Hepatocyte (in vitro differentiated cells): ENCODE data around the gene MAD2L1. TPM values are rescaled to one million over a fixed set of nuclear protein-coding genes. Genes with fewer than 3 reads are reported as not detected.
A peak's percentile ranks its signal among the peaks of the same experiment; 100 is the strongest.

Source experiments
- DNase-seq: peaks from one replicate; pipeline ENCODE4 v3.0.0-alpha.2; 2016; ENCODE audit warnings: low spot score
- H2AFZ ChIP-seq: fragments of 200-600 bp; sonication (generic); 2 replicates; pipeline ENCODE4 v1.6.0; 2016; ENCODE audit warnings: antibody characterized with exemption, mild to moderate bottlenecking
- H3K27ac ChIP-seq: fragments of 200-600 bp; sonication (generic); 2 replicates; pipeline ENCODE4 v1.5.1; 2016; ENCODE audit warnings: mild to moderate bottlenecking
- H3K27me3 ChIP-seq: fragments of 200-600 bp; sonication (generic); 2 replicates; pipeline ENCODE4 v1.6.1; 2016
- H3K36me3 ChIP-seq: fragments of 200-600 bp; sonication (generic); replicated peaks from 2 replicates; pipeline ENCODE4 v1.5.1; 2016; ENCODE audit warnings: low read depth; ENCODE audit not compliant: insufficient read depth
- H3K4me1 ChIP-seq: fragments of 200-600 bp; sonication (generic); 2 replicates; pipeline ENCODE4 v1.5.1; 2016; ENCODE audit warnings: mild to moderate bottlenecking, moderate library complexity; ENCODE audit not compliant: insufficient read depth
- H3K4me2 ChIP-seq: fragments of 200-600 bp; sonication (generic); 2 replicates; pipeline ENCODE4 v1.6.0; 2016
- H3K4me3 ChIP-seq: fragments of 200-600 bp; sonication (generic); 2 replicates; pipeline ENCODE4 v1.5.1; 2016; ENCODE audit warnings: mild to moderate bottlenecking
- H3K79me2 ChIP-seq: fragments of 200-600 bp; sonication (generic); 2 replicates; pipeline ENCODE4 v1.6.0; 2017; ENCODE audit warnings: mild to moderate bottlenecking
- H3K9me2 ChIP-seq: fragments of 200-600 bp; sonication (generic); replicated peaks from 2 replicates; pipeline ENCODE4 v1.6.0; 2017; ENCODE audit warnings: mild to moderate bottlenecking; ENCODE audit not compliant: insufficient read depth
- H3K9me3 ChIP-seq: fragments of 200-600 bp; sonication (generic); 2 replicates; pipeline ENCODE4 v1.5.1; 2016; ENCODE audit warnings: low read depth, mild to moderate bottlenecking
- H4K20me1 ChIP-seq: fragments of 200-600 bp; sonication (generic); 2 replicates; pipeline ENCODE4 v1.6.0; 2016; ENCODE audit warnings: mild to moderate bottlenecking; ENCODE audit not compliant: insufficient read depth, poor library complexity, severe bottlenecking
- EZH2 ChIP-seq: fragments of 200-600 bp; sonication (generic); IDR thresholded peaks from 2 replicates; pipeline ENCODE4 v1.6.1; 2016; ENCODE audit warnings: antibody characterized with exemption, mild to moderate bottlenecking, borderline replicate concordance
- EZH2phosphoT487 ChIP-seq: fragments of 200-600 bp; sonication (generic); IDR thresholded peaks from one replicate; pipeline ENCODE4 v1.6.1; 2018; ENCODE audit warnings: antibody characterized with exemption, mild to moderate bottlenecking, low read depth, moderate library complexity; ENCODE audit not compliant: unreplicated experiment, severe bottlenecking
- WGBS: methylation state at CpG from one replicate; pipeline ENCODE4 v1.1.6; 2016; ENCODE audit warnings: low lambda C conversion rate; ENCODE audit errors: missing lambda C conversion rate; 5-methylcytosine and 5-hydroxymethylcytosine counted together
- polyA plus RNA-seq: library from polyadenylated mRNA; unstranded; fragments of >200 nt; fragmentation: Nextera tagmentation; extraction: Ambion mirVana; gene quantifications from 2 replicates; pipeline ENCODE4 v1.2.1, GENCODE V29; 2016
- total RNA-seq: library from RNA; depleted of rRNA; stranded (reverse); fragments of >200 nt; gene quantifications from 2 replicates; pipeline ENCODE4 v1.2.3, GENCODE V29; 2014
- TF ChIP-seq, protein P1 (sequence below): fragments of 200-600 bp; sonication (generic); IDR thresholded peaks from 2 replicates; pipeline ENCODE4 v1.5.1; 2016; ENCODE audit warnings: antibody characterized with exemption, mild to moderate bottlenecking; ENCODE audit not compliant: poor library complexity

MAD2L1 gene
- total and polyA plus RNA-seq, 2 experiments from 2014 or later, result 13.8 to 21.7 TPM

DNA sequence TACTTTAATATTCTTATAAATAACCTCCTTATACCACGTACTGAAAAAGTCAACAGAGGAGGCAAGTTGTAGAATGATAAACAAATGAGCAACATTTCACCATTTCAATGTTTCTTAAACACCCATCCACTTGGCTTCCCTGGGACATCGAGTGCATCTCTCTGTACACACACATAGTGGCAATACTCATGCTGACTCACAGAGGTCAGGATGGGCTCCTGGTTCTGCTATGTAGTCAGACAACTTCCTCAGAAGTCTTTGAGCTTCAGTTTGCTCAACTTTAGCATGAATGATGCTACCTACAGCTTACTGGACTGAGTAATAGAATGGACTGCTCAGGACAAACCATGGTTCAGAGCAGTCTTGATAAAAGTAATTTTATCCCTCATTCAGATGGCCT lies 56.9 kb downstream of the MAD2L1 start:
- H4K20me1 ChIP-seq, result no peaks in the 10 kb centered on the region
- no peak overlapping the region for H3K27ac ChIP-seq
- H3K27me3 ChIP-seq, result no peaks in the 10 kb centered on the region
- peaks cover 6% of the 10 kb centered on the region for H3K4me1 ChIP-seq
- no peaks in the 10 kb centered on the region for H3K9me2 ChIP-seq
- H3K4me3 ChIP-seq, result no peak overlapping the region
- TF ChIP-seq EZH2phosphoT487 (no peak), EZH2 (no peak)
- TF ChIP-seq, protein P1, sequence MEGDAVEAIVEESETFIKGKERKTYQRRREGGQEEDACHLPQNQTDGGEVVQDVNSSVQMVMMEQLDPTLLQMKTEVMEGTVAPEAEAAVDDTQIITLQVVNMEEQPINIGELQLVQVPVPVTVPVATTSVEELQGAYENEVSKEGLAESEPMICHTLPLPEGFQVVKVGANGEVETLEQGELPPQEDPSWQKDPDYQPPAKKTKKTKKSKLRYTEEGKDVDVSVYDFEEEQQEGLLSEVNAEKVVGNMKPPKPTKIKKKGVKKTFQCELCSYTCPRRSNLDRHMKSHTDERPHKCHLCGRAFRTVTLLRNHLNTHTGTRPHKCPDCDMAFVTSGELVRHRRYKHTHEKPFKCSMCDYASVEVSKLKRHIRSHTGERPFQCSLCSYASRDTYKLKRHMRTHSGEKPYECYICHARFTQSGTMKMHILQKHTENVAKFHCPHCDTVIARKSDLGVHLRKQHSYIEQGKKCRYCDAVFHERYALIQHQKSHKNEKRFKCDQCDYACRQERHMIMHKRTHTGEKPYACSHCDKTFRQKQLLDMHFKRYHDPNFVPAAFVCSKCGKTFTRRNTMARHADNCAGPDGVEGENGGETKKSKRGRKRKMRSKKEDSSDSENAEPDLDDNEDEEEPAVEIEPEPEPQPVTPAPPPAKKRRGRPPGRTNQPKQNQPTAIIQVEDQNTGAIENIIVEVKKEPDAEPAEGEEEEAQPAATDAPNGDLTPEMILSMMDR, result no peak
- 81% methylated on average over 2 of the region's 2 CpGs for WGBS
- DNase-seq, result peak; percentile 15
- H3K4me2 ChIP-seq, result no peak overlapping the region
- H2AFZ ChIP-seq, result no peak overlapping the region
- no peaks in the 10 kb centered on the region for H3K79me2 ChIP-seq
- no peaks in the 10 kb centered on the region for H3K36me3 ChIP-seq
- no peaks in the 10 kb centered on the region for H3K9me3 ChIP-seq

DNA sequence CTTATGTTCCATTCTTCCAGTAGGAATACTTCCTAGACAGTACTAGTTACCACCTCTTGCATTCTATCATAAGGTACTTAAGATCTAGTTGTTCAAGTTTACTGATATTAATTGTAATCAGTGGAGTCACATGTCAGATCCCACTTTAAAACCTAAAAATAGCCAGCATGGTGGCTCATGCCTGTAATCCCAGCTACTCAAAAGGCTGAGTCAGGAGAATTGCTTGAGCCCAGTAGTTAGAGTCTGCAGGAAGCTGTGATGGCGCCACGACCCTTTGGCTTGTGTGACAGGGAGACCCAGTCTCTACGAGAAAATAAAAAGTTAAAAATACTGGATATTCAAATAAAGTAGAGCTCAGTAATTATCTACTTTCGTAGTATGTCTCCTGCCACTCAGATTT lies 57.7 kb downstream of the MAD2L1 start:
- TF ChIP-seq, protein P1, result no peak
- TF ChIP-seq EZH2phosphoT487 (no peak), EZH2 (no peak)
- no peaks in the 10 kb centered on the region for H3K27me3 ChIP-seq
- no peak overlapping the region for H2AFZ ChIP-seq
- peaks cover 6% of the 10 kb centered on the region for H3K4me1 ChIP-seq
- no peaks in the 10 kb centered on the region for H3K79me2 ChIP-seq
- H3K27ac ChIP-seq, result no peak overlapping the region
- H3K9me3 ChIP-seq, result no peaks in the 10 kb centered on the region
- DNase-seq, result no peak
- no peak overlapping the region for H3K4me3 ChIP-seq
- H3K4me2 ChIP-seq, result no peak overlapping the region
- H3K36me3 ChIP-seq, result no peaks in the 10 kb centered on the region
- H4K20me1 ChIP-seq, result no peaks in the 10 kb centered on the region
- 97% methylated on average over 4 of the region's 4 CpGs for WGBS
- H3K9me2 ChIP-seq, result no peaks in the 10 kb centered on the region

DNA sequence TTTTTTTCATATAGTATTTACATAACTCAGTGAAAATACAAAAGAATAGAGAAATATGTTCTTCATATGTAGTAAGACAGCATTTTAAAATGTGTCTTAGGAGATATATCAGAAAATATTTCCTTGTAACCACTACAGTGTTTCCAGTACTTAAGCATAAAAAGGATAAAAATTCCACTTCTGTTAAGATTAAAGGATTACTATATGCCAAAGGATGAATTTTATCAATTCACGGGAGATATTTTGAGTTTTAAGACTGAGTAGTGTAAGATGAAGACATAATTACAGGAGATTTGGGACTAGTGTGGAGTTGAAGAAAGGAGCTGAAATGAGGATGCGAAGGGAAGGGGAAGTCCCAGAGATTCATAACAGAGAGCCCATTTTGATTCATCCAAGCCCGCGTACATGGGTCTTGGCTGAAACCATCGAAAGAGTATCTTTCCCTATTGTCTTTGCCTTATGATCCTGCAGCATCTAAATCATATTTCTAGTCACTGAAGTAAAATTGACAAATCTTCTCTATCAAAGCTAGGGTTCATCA lies 58.7 kb downstream of the MAD2L1 start:
- Histone ChIP-seq H4K20me1 (no peaks in the 10 kb centered on the region), H3K4me3 (no peak overlapping the region), H3K4me2 (no peak overlapping the region), H3K79me2 (no peaks in the 10 kb centered on the region), H3K4me1 (peaks cover 6% of the 10 kb centered on the region), H3K27me3 (no peaks in the 10 kb centered on the region), H3K27ac (peak overlapping the region; percentile 46), H3K9me3 (no peaks in the 10 kb centered on the region), H3K36me3 (no peaks in the 10 kb centered on the region), H2AFZ (no peak overlapping the region), H3K9me2 (no peaks in the 10 kb centered on the region)
- no peak for DNase-seq
- no peak for TF ChIP-seq EZH2
- TF ChIP-seq, protein P1, result no peak
- no peak for TF ChIP-seq EZH2phosphoT487
- 79% methylated on average over 5 of the region's 5 CpGs for WGBS
